Stimulated activated CD4-positive, alpha-beta T cell treated with anti-CD3 and anti-CD28 coated beads, TNF-alpha, amount 100 ng/mL, for 24 hours (primary cell): ENCODE data around the gene PLPPR1.

Experiments used
- DNase-seq, 3 experiments: peaks; one replicate each; pipeline ENCODE4 v3.0.0-alpha.2; 2020; ENCODE audit warnings: low read depth in 3 of 3

Gene PLPPR1

DNA sequence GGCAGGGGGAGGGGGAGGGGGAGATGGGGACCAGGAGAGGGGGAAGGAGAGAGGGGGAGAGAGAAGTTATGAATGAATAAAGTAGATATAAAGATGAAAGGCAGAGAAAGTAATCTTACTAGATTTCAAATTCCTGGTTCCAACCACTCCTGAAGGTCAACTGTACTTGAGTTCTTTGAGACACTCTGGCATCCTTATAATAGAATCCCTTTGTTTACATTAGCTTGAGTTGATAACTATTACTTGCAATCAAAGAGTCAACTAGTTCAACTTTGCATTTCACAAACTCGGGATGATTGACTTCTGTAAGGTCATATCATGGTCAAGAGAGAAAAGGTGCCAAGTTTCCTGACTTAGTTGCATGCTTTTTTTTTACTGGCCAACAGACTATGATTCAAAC, 314.1 kb downstream of the PLPPR1 start:
- DNase-seq = no peak

DNA sequence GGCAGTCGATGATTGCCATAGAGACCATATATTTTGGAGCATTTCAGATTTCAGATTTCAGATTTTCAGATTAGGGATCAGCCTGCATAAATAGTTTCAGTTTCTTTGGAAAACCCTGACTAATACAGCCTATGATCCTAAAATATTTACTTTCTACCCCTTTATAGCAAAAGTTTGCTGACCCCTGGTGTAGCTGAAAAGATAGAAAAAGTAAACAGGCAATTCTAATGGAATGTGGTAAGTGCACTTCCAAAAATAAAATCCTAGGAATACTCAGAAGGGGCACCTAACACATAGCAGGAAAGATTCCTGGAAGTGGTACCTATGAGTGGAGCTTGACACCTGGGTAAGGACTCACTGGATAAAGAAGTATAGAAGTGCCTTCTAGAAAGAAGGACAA, 321.8 kb downstream of the PLPPR1 start:
- DNase-seq = no peak

DNA sequence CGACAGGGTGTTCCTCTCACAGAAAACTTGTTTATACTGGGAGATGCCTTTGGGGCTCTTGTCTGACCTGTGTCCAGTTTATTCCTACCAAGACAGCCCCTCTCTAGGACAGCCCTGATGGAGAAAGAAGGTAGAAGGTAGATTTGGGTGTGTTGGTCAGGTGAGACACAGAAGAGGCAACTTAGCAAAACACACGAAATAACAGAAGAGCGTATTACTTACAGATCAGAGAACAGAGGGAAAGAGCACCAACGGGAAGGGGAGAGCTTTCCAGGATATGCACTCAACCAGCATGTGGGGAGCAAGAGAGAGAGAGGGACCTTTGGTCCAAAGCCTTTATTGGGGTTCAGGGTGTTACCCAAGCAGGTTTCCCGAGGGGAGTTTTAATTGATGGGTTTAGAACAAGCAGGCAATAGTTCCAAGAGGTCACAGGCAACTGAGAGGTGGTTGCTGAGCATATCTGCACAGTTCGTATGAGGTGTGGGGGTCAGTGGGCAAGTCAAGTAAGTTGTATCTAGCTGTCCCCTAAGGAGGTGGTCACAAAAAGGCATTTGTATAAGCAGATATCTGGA, 324.5 kb downstream of the PLPPR1 start:
- no peak for DNase-seq

DNA sequence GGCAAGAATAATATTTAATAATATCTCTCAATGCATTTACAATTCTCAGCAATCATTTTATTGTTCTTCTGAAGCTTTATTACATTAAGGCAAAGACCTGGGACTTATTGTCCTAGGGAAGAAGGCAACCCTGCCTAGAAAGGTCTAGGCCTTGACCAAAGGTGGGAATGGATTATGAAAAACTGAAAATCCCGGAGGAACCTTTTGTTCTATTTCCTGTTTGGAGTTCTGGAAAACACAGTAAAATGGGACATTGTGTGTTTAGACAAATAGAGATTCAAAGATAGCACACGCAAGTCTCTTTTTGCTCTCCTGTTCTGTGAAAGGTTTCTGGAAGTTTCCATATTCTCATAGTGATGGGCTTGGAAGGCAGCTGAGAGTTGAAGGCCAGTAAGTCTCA, 325.2 kb downstream of the PLPPR1 start:
- no peak for DNase-seq

DNA sequence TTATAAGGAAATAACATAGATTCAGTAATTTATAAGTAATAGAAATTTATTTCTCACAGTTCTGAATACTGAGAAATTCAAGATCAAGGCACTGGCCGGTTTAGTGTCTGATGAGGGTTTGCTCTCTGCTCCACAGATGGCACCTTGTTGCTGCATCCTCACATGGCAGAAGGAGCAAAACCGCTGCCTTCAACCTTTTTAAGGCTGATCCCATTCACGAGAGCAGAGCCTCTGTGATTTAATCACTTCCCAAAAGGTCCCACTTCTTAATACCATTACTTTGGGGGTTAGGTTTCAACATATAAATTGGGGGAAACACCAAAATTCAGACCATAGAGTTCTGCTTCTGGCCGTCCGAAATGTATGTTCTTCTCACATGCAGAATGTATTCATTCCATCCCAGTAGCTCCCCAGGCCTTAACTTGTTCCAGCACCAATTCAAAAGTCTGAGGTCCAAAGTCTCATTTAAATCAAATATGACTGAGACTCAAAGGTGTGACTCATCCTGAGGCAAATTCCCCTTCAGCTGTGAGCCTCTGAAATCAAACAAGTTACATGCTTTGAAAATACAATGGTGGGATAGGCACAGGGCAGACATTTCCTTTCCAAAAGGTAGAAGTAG, 325.7 kb downstream of the PLPPR1 start:
- no peak for DNase-seq

DNA sequence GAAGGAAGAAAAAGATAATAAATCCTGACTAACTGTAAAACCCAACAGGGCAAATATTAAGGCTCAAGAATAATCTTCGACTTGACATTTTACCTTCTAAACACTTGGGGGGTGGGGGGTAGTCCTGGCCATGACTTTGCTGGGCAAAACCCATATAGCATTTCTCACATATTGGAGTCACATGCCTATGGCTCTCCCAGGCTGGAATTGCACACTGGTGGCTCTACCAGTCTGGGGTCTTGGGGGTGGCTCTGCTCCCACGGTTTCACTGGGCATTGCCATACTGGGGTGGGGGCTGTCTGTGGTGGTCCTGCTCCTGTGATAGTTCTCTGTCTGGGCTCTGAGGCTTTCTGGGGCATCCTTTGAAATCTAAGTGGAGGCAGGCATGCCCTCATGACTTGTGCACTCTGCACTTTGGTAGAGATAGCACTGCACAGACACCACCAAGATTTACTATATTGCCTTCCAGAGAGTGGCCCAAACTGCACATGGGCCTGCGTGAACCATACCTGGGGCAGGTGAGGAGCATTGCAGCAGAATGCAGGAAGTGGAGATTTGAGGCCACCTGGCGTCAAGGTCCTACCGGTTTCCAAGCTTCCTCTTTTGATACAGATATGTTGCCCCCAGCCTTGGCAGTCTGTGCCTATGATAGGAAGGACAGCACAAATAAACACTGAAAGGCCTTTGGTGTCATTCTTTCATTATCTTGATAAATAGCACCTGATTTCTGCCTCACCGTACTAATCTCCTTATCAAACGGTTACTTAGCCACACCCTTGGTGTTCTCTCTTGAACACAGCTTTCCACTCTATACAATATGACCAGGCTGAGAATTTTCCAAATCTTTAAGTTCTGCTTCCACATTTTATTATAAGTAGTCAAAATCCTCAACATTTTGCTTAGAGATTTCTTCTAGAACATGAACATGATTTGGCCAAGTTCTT, 326.5 kb downstream of the PLPPR1 start:
- DNase-seq = no peak

DNA sequence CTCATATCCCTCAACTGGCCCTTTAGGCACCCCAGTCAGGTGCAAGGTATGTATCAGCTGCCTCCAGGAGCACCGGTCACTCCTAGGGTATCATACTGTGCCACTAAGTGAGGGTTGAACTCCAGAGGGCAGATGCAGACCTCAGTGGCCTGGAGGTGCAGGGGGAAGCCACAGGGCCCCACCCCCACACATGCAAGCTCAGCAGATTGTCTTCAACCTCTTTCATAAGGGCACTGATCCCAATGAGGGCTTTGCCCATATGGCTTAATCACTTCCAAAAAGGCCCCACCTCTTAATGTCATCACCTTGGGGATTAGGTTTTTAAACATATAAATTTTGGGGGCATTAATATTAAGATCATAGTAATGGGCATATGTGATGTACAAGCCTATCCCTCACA, 328.1 kb downstream of the PLPPR1 start:
- no peak for DNase-seq

DNA sequence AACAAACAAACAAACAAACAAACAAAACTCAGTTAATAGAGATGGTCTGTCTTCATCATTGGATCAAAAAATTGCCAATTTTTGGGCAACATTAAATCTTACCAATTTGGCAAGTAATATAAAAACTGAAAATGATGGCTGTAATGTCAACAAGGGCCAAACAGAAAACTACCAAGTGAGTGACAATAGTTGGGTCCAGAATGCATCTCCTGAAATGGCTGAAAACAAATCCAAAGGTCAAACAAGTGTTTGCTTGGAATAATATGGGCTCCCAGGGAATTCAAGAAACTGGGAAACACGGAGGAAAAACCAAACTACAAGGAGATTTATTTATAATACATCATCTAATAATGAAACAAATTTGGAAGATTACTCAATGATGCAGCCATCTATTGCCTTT, 331.2 kb downstream of the PLPPR1 start:
- no peak for DNase-seq

DNA sequence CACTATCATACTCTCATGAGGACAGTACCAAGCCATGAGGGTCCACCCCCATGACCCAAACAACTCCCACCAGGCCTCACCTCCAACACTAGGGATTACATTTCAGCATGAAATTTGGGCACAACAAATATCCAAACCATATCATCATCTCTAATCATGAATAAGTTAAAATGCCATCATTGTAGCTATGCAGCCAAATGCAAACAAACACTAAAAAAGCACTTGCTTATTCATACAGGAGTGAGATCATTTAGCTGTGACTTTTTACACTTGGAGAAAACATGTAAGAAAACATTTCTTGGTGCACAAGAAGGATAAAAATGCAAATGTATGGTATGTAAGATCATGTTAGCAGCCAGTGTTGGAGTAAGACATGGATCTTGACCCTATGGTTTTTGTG, 332.1 kb downstream of the PLPPR1 start:
- no peak for DNase-seq

DNA sequence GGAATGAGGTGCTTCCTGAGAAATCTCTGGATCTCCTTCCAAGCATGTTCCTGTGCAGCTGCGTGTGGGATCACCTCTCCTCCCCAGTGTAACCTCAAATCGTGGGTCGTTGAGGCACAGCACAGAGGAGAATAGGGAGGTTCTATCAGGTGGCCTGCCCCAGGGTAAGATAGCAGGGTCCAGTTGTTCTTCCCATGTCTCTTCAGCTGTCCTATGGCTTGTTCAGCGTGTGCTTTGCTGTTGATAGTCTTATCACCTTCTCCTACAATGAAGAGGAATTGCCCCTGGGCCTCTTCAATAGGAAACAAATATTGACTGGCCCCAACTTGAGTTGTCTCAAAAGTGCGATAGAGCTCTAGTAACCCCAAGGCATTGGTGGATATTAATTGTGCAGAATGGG, 333.9 kb downstream of the PLPPR1 start:
- no peak for DNase-seq

DNA sequence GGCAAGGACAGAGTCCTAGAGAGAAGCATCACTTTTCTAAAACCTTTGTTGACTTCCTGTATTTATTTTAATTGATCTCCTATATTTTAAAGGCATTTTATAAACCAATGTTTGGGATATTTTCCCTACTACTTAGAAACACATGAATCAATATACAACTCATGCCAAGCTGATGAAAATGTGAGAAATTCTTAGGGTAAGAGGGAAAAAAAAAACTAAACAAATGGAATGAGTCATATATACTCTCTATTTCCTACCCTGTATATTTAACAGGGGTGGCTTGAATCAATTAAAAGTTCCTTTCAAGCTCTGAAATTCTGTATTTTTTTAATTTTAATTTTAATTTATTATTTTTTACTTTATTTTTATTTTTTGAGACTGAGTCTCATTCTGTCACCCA, 336.7 kb downstream of the PLPPR1 start:
- DNase-seq = no peak

DNA sequence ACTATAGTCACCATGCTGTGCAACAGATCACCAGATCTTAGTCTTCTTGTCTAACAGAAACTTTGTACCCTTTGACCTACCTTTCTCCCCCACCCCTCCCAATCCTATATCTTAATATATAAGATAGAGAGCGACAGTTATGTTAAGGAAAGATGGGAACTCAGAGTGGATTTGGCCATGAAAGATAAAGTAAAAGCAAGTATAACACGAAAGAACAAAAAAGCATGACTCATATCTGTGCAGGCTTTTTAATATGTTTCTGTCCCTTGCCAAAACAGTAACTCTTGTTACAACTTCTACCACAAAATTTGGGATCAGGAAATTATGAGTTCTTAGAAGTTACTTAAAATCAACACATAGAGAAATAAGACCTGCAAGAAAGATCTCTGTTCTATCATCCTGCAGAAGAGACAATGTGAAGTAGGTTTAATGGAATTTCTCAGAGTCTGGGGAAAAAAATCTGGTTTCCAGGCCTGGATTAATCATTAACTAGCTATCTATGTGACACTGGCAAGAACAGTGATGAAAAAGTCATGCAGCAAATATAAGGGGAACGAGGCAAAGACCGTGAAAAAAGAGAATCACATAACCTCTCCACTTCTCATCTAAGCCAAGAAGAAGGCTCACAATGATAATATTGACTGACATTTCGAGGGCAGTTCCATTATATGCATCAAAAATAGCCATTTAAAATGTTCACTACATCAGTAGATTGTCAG, 337.7 kb downstream of the PLPPR1 start:
- DNase-seq = no peak

DNA sequence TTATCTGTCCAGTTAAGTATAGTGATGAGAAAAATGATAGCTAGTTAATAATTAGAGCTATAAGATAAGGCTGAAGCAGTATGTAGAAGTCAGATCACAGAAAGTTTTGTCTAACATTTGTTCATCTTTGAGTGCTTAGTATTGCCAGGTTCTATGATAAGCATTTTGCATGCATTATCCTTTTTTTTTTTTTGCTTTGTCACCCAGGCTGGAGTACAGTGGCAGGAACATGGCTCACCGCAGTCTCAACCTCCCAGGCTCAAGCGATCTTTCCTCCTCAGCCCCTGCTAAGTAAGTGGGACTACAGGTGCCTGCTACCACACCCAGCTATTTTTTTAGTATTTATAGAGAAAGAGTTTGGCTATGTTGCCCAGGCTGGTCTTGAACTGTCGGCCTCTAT, 338.8 kb downstream of the PLPPR1 start:
- DNase-seq = no peak

DNA sequence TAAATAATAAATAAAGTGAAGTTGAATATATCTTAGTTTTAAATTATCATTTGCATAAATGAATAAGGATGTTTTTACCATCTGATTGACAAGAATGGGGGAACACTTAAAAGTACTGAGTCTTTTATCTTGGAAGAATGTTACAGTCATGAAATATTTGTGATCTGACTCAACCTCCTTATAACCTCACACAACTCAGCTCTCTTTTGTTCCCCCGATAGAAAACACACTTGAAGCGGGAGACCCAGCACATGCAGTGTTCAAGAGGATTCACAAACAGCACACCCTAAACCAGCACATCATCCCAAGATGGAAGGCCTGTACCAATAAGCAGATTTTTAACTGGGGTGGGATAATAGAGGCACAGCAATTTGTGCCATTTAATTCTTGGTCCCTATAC, 340.8 kb downstream of the PLPPR1 start:
- no peak for DNase-seq

DNA sequence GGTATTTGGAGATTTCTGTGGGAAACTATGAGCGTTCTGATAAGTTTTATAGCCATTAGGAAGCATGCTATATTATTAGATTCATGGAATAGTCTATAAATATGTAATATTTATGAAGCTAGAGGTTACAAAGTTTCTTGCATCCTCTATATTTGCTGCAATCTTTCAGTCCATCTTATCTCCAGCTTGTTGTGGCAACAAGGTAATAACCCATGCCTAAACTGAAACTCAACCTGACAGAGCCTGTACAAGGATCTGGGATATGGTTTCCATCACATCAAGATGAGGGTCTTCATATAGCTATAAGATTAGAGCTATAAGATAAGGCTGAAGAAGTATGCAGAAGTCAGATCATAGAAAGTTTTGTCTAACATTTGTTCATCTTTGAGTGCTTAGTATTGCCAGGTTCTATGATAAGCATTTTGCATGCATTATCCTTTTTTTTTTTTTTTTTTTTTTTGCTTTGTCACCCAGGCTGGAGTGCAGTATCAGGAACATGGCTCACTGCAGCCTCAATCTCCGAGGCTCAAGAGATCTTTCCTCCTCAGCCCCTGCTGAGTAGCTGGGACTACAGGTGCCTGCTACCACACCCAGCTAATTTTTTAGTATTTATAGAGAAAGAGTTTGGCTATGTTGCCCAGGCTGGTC, 341.5 kb downstream of the PLPPR1 start:
- DNase-seq = no peak

DNA sequence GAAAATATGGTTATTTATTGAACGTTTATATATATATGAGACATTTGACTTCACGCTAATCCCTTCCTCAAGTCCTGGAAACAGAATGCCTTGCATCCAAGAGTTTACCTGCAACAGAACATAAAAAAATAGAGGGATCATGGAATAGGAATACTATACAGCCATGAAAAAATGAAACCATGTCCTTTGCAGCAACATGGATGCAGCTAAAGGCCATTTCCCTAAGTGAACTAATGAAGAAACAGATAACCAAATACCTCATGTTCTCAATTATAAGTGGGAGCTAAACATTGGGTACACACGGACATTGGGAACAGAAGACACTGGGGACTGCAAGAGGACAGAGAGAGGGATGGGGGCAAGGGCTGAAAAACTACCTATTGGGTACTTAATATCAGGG, 343.3 kb downstream of the PLPPR1 start:
- no peak for DNase-seq

DNA sequence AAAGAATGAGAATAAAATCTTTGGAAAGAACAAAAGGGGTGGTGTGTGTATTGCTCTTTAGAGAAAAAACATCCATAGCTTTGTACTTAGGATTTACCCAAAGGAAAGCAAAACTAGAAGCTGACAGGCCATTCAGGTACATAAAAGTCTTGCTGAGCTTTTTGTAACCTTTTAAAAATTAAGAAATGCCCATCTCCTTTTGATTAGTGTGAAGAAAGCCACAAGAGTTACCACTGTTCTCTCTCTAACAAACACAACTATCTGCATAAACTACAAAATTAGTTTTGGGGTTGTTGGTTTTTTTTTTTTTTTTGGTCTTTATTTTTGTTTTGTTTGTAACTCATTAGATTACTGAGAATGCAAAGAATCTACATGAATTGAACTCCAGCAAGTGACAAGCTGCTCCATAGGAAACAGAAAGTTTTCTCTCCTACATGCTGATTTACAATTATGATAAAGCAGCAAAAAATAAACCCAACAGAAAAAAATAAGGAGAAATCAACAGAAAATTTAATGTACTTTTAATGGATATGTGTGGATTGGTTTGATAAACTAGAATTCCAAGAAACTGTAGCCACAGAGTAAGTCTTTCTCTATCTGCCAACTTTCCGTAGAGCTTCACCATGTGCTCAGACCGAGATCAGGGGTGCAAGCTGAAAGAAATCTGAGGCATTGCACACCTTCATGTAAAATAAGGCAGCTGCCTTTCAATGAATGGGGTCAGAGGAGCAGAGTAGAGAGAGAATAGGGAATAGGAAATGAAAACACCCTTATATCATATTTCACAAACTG, 344.0 kb downstream of the PLPPR1 start:
- DNase-seq = no peak
